Measurements from ENCODE around the gene C19orf81. TPM values are rescaled to one million over a fixed set of nuclear protein-coding genes. Genes with fewer than 3 reads are reported as not detected.

The C19orf81 gene
- total RNA-seq, 4 donors from 2014 or later: 1.1 TPM; not detected in 3

- intact Hi-C loops (cut with DNase I): no loop called here
- WGBS: 92% methylated on average over 5 of the region's 5 CpGs
- peaks cover 0 to 3% (median under 1%) of the 10 kb centered on the region in 4 donors for H3K9me3 ChIP-seq
- no peaks in the 10 kb centered on the region for H3K4me1 ChIP-seq
- no peaks in the 10 kb centered on the region for H3K36me3 ChIP-seq
- TF ChIP-seq EP300 (IDR thresholded peaks at IDR 0.05): no peak
- no peak for TF ChIP-seq POLR2AphosphoS5 (IDR thresholded peaks at IDR 0.05)
- TF ChIP-seq CTCF (IDR thresholded peaks at IDR 0.05): no peak
- TF ChIP-seq POLR2A (IDR thresholded peaks at IDR 0.05; ENCODE audit: low read depth): no peak
- no peak overlapping the region for H3K4me3 ChIP-seq
- peaks cover 0 to 59% (median 0%) of the 10 kb centered on the region in 4 donors for H3K27me3 ChIP-seq
- no peak for DNase-seq (ENCODE audit: extremely low spot score)
- H3K27ac ChIP-seq (replicated peaks in 1 of 4): no peak overlapping the region
Measured at GRCh38 chr19:50628146-50628545, 21.1 kb upstream of the C19orf81 start.

- peaks cover 0 to 63% (median 0%) of the 10 kb centered on the region in 4 donors for H3K27me3 ChIP-seq
- 93% methylated on average over 7 of the region's 7 CpGs for WGBS
- no peaks in the 10 kb centered on the region for H3K4me1 ChIP-seq
- H3K9me3 ChIP-seq: peaks cover 0 to 7% (median 5%) of the 10 kb centered on the region in 4 donors
- H3K27ac ChIP-seq (replicated peaks in 1 of 4): no peak overlapping the region
- H3K36me3 ChIP-seq: no peaks in the 10 kb centered on the region
- DNase-seq (ENCODE audit: extremely low spot score): no peak
- intact Hi-C loops (cut with DNase I): no loop called here
- H3K4me3 ChIP-seq: no peak overlapping the region
- no peak for TF ChIP-seq CTCF (IDR thresholded peaks at IDR 0.05)
- no peak for TF ChIP-seq POLR2AphosphoS5 (IDR thresholded peaks at IDR 0.05)
- TF ChIP-seq POLR2A (IDR thresholded peaks at IDR 0.05; ENCODE audit: low read depth): no peak
- TF ChIP-seq EP300 (IDR thresholded peaks at IDR 0.05): no peak
Measured at GRCh38 chr19:50628551-50628950, 20.7 kb upstream of the C19orf81 start.

- Histone ChIP-seq H3K36me3 (no peaks in the 10 kb centered on the region), H3K9me3 (peaks cover 0 to 13% (median 11%) of the 10 kb centered on the region in 4 donors), H3K27me3 (peaks cover 0 to 66% (median 0%) of the 10 kb centered on the region in 4 donors), H3K27ac (replicated peaks in 1 of 4) (no peak overlapping the region), H3K4me3 (no peak overlapping the region), H3K4me1 (no peaks in the 10 kb centered on the region)
- 81% methylated on average over 20 of the region's 20 CpGs for WGBS
- intact Hi-C loops (cut with DNase I): no loop called here
- no peak for DNase-seq (ENCODE audit: extremely low spot score)
- no peak for TF ChIP-seq CTCF (IDR thresholded peaks at IDR 0.05)
- no peak for TF ChIP-seq EP300 (IDR thresholded peaks at IDR 0.05)
- TF ChIP-seq POLR2AphosphoS5 (IDR thresholded peaks at IDR 0.05): no peak
- TF ChIP-seq POLR2A (IDR thresholded peaks at IDR 0.05; ENCODE audit: low read depth): no peak
Measured at GRCh38 chr19:50629194-50629593, 20.1 kb upstream of the C19orf81 start.

GRCh38 chr19:50629801-50630200, 19.4 kb upstream of the C19orf81 start:
- no peak for DNase-seq (ENCODE audit: extremely low spot score)
- Histone ChIP-seq H3K4me1 (no peaks in the 10 kb centered on the region), H3K4me3 (no peak overlapping the region), H3K27ac (replicated peaks in 1 of 4) (no peak overlapping the region), H3K9me3 (peaks cover 0 to 19% (median 17%) of the 10 kb centered on the region in 4 donors), H3K27me3 (peaks cover 0 to 66% (median 0%) of the 10 kb centered on the region in 4 donors), H3K36me3 (no peaks in the 10 kb centered on the region)
- intact Hi-C loops (cut with DNase I): no loop called here
- TF ChIP-seq EP300 (IDR thresholded peaks at IDR 0.05) (no peak), CTCF (IDR thresholded peaks at IDR 0.05) (no peak), POLR2AphosphoS5 (IDR thresholded peaks at IDR 0.05) (no peak), POLR2A (IDR thresholded peaks at IDR 0.05; ENCODE audit: low read depth) (no peak)
- 74% methylated on average over 6 of the region's 14 CpGs for WGBS

Measured in esophagus muscularis mucosa (tissue), 4 donors.